Hematopoietic multipotent progenitor cell treated with erythropoietin and hydrocortisone succinate and interleukin-3 and kit ligand, for 4 days (in vitro differentiated cells): ENCODE measurements around the gene IGSF8.
A peak's percentile ranks its signal among the peaks of the same experiment; 100 is the strongest.
"Not testable (repeated sequence)": the region's sequence is repeated elsewhere in the genome, so short reads cannot be mapped to it uniquely, and the experiment has no call there.

Source experiments
- DNase-seq: peaks from one replicate; pipeline ENCODE4 v3.0.0-alpha.2; 2015

Gene IGSF8

GRCh38 chr1:160125746-160126145 lies 27.3 kb upstream of the IGSF8 start:
- peak; percentile 49 for DNase-seq

- no peak for DNase-seq
These were observed 26.5 kb upstream of the IGSF8 start for GRCh38 chr1:160124705-160125478.

GRCh38 chr1:160123726-160124125 lies 25.3 kb upstream of the IGSF8 start:
- no peak for DNase-seq

GRCh38 chr1:160122978-160123495 lies 24.6 kb upstream of the IGSF8 start:
- no peak for DNase-seq

- DNase-seq, result no peak
These were observed 23.0 kb upstream of the IGSF8 start for GRCh38 chr1:160121388-160121787.

- no peak for DNase-seq
These were observed 22.4 kb upstream of the IGSF8 start for GRCh38 chr1:160120797-160121196.

- DNase-seq, result no peak
These were observed 20.5 kb upstream of the IGSF8 start for GRCh38 chr1:160118928-160119327.

- no peak for DNase-seq
These were observed 19.3 kb upstream of the IGSF8 start for GRCh38 chr1:160117709-160118183.

GRCh38 chr1:160117300-160117699 lies 18.9 kb upstream of the IGSF8 start:
- DNase-seq, result no peak

GRCh38 chr1:160116283-160117147 lies 18.1 kb upstream of the IGSF8 start:
- DNase-seq, result no peak

GRCh38 chr1:160115545-160116282 lies 17.3 kb upstream of the IGSF8 start, which contains the start of gene ATP1A2:
TSS of gene ATP1A2 (plus strand) at chr1:160115759. CDS start at chr1:160115862, 103 bp downstream.
- DNase-seq, result no peak

- no peak for DNase-seq
These were observed 15.7 kb upstream of the IGSF8 start for GRCh38 chr1:160114085-160114484.

- no peak for DNase-seq
These were observed 15.0 kb upstream of the IGSF8 start for GRCh38 chr1:160113407-160113806.

GRCh38 chr1:160112357-160112756 lies 13.9 kb upstream of the IGSF8 start:
- no peak for DNase-seq

GRCh38 chr1:160111462-160111861 lies 13.0 kb upstream of the IGSF8 start:
- DNase-seq, result not testable (repeated sequence)

GRCh38 chr1:160109686-160110085 lies 11.3 kb upstream of the IGSF8 start:
- DNase-seq, result no peak

GRCh38 chr1:160108888-160109662 lies 10.7 kb upstream of the IGSF8 start:
- peak; percentile 81 for DNase-seq

GRCh38 chr1:160107512-160107911 lies 9.1 kb upstream of the IGSF8 start:
- no peak for DNase-seq

- no peak for DNase-seq
These were observed 6.7 kb upstream of the IGSF8 start for GRCh38 chr1:160105155-160105554.

- DNase-seq, result no peak
These were observed 6.1 kb upstream of the IGSF8 start for GRCh38 chr1:160104486-160104885.

- DNase-seq, result no peak
These were observed 5.4 kb upstream of the IGSF8 start for GRCh38 chr1:160103658-160104408.
